NCI-H345 (cell line): ENCODE measurements around the gene CKLF.
"Not testable (repeated sequence)": the region's sequence is repeated elsewhere in the genome, so short reads cannot be mapped to it uniquely, and the experiment has no call there.

Source experiments
- DNase-seq: peaks from one replicate; lab custom pipeline; 2025; lab: John Stamatoyannopoulos, UW

CKLF gene, protein sequence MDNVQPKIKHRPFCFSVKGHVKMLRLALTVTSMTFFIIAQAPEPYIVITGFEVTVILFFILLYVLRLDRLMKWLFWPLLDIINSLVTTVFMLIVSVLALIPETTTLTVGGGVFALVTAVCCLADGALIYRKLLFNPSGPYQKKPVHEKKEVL

DNA sequence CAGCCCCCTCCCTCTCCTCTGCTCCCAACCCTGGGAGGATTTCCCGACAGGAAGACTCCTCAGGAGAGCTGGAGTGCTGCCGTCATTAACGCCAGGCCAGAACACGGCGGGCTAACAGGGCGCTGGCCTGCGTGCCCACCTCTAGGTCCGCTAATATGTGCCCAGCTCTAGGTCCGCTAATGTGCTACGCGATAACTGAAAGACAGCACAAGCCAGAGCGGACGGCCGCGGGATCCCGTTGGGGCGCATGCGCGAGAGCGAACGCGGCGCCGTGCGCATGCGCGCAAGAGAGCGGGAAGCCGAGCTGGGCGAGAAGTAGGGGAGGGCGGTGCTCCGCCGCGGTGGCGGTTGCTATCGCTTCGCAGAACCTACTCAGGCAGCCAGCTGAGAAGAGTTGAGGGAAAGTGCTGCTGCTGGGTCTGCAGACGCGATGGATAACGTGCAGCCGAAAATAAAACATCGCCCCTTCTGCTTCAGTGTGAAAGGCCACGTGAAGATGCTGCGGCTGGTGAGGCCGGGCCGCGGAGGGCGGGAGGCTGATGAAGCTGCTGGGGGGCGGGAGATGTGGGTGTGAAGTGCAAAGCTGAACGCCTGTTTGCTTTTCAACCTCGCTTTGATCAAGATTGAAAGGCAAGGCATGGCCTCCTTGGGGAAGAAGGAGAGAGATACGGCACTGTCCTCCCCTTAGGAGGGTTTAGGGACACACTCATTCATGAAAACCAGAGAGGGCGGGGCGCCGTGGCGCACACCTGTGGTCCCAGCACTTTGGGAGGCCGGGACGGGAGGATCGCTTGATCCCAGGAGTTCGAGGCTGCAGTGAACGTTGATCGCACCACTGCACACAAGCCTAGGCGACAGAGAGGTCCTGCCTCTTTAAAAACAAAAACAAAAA is at the start of gene CKLF:
CKLF (plus strand) TSS at position 291 of the 892 bp plus-strand sequence; CDS start at position 431, 140 bp downstream.
- DNase-seq = peak; percentile 78

DNA sequence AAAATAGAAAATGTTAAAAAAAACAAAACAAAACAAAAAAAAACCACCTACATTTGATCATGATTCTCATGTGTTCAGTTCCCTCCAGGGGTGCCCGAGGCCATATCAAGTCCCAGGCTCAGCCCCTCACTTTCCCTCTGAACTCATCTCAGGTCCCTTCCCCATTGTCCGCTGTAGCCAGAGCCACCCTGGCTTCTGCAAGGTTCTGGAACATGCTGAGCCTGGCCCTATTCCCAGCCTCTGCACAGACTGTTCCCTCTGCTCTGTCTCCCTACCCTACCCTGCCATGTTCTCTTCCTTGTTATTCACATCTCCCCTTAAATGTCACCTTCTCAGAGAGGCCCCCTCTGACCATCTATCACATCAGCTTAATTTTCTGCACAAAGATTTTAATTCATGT is 49.3 kb upstream of the CKLF start:
- DNase-seq = no peak

DNA sequence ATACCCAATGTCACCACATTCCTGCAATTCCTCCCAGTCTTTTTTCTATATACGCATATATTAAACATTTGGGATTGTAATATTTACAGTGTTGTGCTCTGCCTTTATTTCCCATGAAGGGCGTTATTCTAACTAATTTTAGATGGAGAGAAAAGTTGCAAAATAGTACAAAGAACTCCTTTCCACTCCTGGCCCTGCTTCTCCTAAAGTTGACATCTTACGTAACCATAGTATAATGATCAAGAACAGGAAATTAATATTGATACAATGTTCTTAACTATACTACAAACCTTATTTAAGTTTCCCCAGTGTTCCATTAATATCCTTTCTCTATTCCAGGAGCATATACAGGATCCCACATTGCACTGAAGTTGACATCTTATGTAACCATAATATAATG is 48.8 kb upstream of the CKLF start:
- DNase-seq = no peak

DNA sequence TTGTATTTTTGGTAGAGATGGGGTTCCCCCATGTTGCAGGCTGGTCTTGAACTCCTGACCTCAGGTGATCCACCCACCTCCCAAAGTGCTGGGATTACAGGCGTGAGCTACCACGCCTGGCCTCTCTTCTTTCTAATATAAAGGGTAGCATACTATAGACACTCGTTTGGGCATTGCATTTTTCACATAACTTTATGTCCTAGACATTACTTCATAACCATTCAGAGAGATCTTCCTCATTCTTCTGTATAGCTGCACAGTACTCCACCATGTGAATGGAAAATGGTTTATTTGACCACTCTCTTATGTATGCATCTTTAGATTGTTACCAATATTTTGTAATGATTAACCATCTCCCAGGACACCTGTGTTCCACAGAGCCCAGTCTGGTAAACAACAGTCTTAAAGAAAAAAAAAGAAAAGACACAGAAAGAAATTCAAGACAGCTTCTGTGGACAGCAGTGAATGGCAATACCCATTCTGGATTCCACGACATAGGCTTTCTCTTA is 44.6 kb upstream of the CKLF start:
- no peak for DNase-seq

DNA sequence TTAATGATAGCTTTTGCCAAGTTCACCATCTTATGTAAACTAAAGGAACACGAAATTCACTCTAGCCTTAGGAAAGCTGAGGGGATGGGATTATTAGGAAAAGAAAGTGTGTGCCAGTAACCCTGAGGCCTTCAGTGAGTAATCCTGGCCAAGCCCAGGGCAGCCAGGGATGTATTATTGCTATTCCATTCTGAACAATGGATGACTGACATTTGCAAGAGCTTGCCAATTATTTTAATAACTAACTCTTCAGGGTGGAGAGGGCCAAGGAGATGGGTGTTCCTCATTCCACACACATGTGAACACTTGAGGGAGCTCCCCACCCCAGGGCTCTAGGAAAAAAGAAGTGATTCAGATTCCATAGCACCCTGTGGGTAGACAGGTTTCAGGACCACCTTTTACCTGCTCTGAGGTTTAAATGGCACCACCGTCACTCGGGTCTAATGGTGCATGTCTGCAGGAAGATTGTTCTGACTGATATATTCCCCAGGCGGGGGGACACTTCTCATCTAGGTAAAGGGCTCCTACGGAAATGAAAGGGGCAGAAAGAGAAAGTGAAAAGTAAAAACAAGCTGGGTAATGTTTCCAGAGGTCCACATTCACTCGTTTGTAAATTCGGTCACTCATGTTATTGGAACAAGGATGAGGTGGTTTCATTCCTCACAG is 44.0 kb upstream of the CKLF start:
- no peak for DNase-seq

DNA sequence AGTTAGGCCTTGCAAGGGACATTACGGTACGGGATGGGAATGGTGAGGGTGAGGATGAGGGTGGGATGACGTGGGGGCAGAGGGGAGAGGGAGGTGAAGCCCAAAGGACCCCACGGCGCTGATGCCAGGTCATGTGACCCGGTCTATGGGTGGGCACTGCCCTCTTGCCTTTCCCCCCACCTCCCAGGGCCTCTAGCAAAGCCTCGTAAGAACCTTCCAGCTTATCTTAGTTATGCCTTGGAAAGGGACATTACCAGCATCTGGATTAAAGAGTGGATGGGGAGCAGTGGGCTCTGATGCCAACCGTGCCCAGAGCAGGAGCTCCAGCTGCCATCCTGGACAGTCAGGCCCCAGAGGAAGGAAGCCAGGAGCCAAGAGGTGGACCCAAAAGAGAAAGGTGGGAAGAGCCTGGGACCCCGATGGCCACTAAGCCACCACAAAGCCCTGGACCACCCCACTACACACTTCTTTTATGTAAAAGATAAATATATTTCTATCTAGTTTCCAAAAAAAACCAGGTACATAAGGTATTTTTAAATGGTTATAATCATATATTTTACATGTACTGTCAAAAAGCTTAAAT is 43.4 kb upstream of the CKLF start:
- no peak for DNase-seq

DNA sequence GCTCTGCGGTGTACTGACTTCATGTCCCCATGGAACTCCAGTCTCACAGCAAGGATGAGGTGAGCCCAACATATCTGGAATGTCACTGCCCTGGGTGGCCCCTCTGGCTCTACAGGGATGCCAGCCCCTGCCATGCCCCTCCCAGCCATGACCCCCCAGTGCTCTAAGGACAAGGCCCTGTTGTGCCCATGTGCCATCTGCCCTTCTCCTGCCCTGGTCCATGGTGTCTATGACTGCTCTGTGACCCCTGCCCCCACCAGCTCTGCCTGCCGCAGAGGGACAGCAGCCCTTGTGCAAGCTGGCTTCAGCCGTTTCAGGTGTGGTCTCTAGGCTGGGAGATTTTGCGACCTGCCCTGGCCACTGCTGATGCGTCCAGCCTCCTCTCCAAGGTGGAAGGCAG is 42.8 kb upstream of the CKLF start:
- DNase-seq = no peak

DNA sequence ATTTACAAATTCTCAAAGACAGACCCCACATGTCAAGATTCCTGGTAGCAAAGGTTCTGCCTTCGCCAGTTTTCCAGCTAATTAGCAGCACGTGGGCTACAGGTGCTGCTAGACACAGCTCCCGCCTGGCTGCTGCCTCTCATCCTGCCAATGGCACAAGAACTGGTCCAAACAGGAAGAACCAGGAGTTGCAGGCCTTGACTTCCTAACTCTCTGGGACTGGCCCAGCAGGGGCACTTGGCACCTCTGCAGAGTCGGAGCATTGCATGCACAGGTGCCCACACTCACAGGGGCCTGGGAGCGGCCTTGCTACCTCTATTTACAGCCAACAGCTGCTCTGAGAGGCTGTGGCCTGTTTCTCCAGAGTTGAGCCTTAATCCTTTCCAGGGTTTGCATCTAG is 42.1 kb upstream of the CKLF start:
- no peak for DNase-seq

DNA sequence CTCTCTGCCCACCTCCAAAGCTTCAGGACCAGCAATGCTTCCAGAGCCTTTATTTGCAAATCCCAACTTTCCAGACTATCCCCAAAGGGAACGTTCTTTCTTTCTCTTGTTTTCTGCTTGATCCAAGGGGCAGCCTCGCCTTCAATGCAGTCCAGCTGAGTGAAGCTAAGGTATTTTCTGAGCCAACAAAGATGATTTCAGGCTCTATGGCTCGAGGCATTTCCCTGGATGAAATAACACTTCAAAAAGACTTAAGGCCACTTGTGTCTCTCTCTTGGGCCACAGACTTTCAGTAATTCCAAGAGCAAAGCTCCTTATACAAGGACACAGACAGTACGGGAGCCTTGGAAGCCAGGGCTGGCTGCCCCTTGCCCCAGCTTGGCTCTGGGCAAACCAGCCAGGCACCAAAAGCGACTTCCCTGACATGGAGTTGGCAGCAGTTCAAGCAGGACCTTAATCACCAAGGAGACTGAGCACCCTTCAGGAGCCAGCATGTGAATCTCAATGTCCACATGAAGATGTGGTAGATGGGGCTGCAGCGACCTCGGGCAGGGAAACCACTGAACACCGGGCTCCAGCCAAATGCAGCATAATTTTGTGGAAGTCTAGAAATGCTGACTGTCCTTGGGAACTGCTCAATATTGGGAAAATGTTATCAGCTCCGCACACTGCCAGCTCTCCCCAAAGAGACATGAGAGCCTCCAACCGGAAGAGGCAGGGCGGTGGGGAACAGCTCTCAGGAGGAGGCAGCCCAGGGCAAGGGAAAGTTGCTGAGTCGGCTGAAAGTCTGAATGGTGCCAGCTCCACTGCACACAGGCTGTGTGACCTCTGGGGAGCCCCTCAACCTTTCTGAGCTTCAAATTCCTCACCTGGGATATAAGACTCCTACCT is 41.4 kb upstream of the CKLF start:
- no peak for DNase-seq

DNA sequence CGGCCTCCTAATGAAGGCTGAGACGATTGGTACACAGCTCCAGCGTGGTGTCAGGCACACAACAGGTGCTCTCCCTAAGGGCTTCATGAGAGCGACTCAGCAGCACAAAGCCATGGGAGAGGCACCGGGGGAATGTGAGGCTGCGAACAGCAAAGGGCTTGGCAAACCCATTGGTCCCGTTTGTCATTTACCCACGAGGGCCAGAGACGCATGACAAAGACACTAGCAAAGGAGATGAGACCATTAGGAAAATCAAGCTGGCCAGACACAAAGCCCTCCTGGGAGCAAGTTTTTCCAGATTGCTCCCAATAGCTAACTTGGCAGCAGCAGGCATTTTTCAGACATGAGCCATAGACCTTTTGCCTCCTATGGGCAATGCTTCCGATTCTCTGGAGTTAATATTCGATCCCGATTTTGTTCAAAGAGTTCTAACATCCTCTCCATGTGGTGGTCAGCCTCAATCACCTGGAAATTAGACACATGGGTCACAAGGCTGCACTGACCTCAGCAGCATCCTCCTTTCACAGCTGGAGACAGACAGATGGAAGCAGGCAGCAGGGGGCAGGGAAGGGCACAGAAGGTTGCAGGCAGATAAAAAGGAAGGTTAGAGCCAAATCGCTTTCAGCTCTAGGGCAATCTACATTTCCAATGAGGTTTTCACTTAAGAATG is 40.6 kb upstream of the CKLF start:
- DNase-seq = no peak

DNA sequence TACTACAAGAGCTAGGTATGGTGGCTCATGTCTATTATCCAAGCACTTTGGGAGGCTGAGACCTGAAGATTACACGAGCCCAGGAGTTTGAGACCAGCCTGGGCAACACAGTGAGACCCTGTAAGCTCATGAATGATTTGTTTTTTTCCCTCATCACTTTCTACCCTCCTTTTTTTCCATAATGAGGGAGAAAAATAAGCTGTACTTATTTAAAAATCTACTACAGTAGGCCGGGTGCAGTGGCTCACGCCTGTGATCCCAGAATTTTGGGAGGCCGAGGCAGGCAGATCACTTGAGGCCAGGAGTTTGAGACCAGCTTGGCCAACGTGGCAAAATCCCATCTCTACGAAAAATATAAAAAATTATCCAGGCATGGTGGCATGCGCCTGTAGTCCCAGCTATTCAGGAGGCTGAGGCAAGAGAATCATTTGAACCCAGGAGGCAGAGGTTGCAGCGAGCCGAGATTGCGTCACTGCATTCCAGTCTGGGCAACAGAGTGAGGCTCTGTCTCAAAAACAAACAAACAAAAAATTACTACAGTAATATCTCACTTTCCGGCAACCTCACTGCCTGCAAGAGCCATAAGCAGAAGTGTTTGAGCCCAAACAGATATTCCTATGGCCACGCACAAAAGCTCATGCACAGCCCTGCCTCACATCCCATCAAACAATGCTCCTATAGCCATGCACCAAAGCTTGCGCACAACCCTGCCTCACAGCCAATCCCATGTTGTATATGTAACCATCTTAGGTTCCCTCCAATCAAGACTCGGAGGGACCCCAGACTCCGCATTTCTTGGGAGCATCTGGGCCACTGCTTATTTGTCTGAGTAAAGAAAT is 39.9 kb upstream of the CKLF start:
- DNase-seq = no peak

DNA sequence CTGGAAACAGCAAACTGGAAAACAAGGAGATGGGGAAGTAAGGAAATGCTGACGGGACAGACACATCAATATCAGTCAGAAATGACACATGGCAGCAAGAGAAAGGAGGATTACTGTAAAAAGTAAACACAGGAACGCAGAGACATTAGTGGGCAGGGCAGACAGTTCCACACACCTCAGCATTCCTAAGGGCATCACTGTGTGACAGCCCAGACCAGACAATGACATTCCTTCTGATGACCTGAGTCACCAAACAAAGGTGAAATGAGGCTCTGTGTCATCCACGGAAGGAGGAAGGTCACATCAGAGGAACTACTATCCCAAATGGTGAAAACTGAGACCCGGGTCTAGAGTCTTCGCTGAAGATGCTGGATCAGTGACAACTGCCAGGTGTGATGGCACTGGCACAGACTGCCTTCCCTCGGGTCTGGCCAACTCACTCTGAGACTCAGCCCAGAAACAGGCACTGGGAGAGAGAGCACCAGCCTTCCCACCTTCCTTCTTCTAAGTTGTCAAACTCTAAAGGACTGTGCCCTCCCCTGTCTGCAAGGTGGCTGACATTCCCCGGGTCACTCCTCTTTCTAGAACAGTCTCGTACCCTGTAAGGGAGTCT is 39.2 kb upstream of the CKLF start:
- no peak for DNase-seq

DNA sequence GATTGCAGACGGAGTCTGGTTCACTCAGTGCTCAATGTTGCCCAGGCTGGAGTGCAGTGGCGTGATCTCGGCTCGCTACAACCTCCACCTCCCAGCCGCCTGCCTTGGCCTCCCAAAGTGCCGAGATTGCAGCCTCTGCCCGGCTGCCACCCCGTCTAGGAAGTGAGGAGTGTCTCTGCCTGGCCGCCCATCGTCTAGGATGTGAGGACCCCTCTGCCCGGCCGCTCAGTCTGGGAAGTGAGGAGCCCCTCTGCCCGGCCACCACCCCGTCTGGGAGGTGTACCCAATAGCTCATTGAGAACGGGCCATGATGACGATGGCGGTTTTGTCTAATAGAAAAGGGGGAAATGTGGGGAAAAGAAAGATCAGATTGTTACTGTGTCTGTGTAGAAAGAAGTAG is 38.0 kb upstream of the CKLF start:
- DNase-seq = not testable (repeated sequence)

DNA sequence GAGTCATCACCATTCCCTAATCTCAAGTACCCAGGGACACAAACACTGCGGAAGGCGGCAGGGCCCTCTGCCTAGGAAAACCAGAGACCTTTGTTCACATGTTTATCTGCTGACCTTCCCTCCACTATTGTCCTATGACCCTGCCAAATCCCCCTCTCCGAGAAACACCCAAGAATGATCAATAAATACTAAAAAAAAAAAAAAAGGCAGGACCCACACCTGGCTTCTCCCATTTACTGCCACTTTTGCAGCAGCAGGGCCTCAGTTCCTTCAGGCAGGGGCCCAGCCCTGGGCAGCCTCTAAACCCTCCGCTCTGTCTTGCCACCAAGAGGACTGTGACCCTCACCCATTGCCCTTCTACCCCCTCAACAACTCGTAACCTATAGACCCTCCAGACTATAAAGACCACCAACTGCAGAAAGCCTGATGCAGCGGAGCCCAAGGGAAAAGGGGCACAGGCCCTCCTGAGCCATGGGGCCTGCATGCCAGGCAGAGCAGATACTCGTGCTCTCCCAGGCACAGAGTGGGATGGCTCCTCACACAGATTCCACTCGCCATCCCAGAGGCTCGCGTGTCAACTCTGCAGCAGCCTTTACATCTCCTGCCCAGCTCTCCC is 37.3 kb upstream of the CKLF start:
- not testable (repeated sequence) for DNase-seq

DNA sequence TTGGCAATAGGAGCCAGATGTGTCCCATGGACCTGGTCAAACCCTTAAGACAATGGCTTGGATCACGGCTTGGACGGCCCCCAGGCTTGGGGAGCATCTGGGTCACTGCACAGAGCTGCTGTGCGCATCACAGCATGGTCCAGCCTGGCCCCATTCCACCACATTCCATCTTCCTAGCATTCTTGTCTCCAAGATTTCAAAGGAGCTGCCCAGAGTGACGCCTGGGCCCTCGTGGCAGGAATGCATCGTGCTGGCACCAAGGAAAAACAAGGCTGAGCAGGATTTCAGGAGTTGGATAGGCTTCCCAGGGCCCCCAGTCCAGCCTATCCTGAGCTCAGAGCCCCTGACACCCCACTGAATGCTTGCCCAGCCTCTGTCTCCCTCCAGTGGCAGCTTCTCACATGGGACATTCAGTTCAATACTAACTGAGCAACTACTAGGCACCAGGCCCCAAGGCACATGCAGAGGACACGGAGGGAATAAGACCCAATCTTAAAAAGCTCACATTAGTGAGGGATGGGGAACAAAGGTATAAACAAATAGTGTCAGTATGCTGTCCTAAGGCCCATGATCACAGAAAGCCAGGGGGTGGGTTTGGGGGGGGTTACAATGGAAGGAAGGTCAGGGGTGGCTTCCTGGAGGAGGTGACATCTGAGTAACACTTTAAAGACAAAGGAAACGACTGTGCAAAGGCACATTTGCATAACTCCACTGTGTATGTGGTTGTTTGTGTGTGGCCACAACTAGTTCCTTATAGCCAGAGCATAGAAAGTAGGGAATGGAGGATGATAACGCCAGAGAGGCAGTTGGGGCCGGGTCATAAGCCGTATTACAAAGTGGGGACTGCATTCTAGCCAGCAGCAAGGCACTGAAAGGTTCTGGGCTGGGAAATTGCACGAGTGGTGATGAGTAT is 36.5 kb upstream of the CKLF start:
- DNase-seq = no peak

DNA sequence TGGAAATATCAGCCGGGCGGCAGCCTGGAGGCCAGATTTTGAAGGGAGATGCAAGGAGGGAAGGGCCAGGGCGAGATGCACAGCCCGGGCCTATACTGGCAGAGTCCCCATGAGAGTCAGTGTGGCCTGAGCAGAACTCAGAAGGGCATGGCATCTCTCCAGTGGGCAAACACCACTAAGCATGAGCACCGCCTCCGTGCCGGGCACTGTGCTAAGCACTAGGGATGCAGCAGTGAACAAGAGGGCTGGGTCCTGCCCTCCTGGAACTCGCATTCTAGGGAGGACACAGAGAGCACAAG is 35.9 kb upstream of the CKLF start:
- DNase-seq = no peak

DNA sequence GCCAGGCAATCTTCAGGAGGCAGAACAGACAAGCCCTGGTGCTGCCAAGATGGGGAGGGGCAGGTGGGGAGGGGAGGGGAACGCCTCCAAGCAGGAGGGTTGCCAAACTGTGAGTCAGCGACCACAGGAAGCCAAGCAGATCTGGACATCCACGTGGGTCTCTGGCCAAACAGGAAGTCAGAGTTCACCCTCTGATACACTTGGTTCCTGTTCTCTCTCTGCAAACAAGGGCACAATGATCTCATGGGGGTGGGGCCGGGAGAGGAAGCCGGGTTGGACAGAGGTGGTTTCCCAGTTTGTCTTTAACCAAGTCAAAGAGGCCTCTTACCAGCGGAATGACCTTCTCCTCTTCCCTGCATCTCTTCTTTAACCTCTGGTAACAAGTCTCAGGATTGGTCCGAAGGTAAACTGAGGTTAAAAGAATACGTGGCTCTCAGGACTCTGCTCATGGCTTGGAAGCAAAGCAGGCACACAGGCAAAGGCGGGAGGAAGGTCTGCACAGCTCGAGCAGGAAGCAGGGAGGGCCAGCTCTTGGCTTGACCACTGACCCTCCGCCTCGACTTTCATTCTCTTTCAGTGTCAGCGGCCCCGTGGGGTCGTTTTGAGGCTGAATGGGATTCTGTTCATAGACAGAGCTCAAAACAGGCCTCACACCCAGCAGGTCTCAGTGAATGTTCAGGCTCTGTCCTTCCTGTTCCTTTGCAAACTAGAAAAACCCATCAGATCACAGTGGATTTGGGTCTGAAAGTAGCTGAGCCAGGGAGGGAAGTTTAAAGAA is 35.4 kb upstream of the CKLF start:
- no peak for DNase-seq
